ENCODE data around the gene PMM1. TPM values are rescaled to one million over a fixed set of nuclear protein-coding genes. Genes with fewer than 3 reads are reported as not detected.
A peak's percentile ranks its signal among the peaks of the same experiment; 100 is the strongest.

Gene PMM1
- total and polyA plus RNA-seq, 2 of the 13 experiments (the other 11 are each of a cell fraction or from before 2014, with no cell fraction given): 17.8 to 95.6 TPM

GRCh38 chr22:41596776-41597634 lies 7.4 kb upstream of the PMM1 start (continued):
- TF ChIP-seq ATF3 (CRISPR knock-in tag; IDR thresholded peaks at IDR 0.05) (no peak), NFE2L1 (CRISPR knock-in tag; IDR thresholded peaks at IDR 0.05; ENCODE audit: borderline replicate concordance) (no peak), RXRA (CRISPR knock-in tag; IDR thresholded peaks at IDR 0.05) (peak; percentile 70), HNF1B (CRISPR knock-in tag; IDR thresholded peaks at IDR 0.05) (0 out of 2 replicates have a peak, but pooled peaks have one; percentile 33), JARID2 (CRISPR knock-in tag; IDR thresholded peaks at IDR 0.05; ENCODE audit: insufficient replicate concordance) (no peak), CTCF (CRISPR knock-in tag; IDR thresholded peaks at IDR 0.05) (peak; percentile 99), ZNF572 (CRISPR knock-in tag; IDR thresholded peaks at IDR 0.05) (no peak), SALL1 (CRISPR knock-in tag; IDR thresholded peaks at IDR 0.05) (peak; percentile 68; the same call in 1 of the 2 replicates), KLF6 (CRISPR knock-in tag; IDR thresholded peaks at IDR 0.05) (no peak), GLI4 (CRISPR knock-in tag; IDR thresholded peaks at IDR 0.05; ENCODE audit: borderline replicate concordance) (no peak), ZBTB33 (CRISPR knock-in tag; IDR thresholded peaks at IDR 0.05) (no peak), MTF1 (CRISPR knock-in tag; IDR thresholded peaks at IDR 0.05) (no peak), DDIT3 (CRISPR knock-in tag; IDR thresholded peaks at IDR 0.05) (no peak), ZNF326 (CRISPR knock-in tag; IDR thresholded peaks at IDR 0.05; ENCODE audit: borderline replicate concordance) (no peak), ZNF691 (CRISPR knock-in tag; IDR thresholded peaks at IDR 0.05; ENCODE audit: borderline replicate concordance, low read depth) (no peak), FOXP4 (CRISPR knock-in tag; IDR thresholded peaks at IDR 0.05) (no peak)

Data from HepG2 (cell line).